Panc1 (cell line): Measurements from ENCODE around the gene KLHL3. TPM values are rescaled to one million over a fixed set of nuclear protein-coding genes. Genes with fewer than 3 reads are reported as not detected.

Experiments
- ATAC-seq: fragments of 200-7000 bp; cut with Tn5 transposase; 2 replicates; pipeline ENCODE4 v1.9.1; 2020; ENCODE audit warnings: mild to moderate bottlenecking, moderate library complexity
- BruUV-seq: library from RNA; stranded (reverse); fragments of 400-500 nt; replicated peaks from 2 replicates; lab custom pipeline; 2021; lab: Mats Ljungman, UMichigan
- CTCF ChIA-PET: fragments of 300-600 bp; sonication (Branson Sonifier 250); formaldehyde crosslinking; loops from one replicate; lab custom pipeline; 2022; ENCODE audit warnings: antibody characterized with exemption; lab: Charles Lee
- POLR2A ChIA-PET: fragments of 300-600 bp; sonication (Branson Sonifier 250); formaldehyde crosslinking; loops from one replicate; lab custom pipeline; 2022; ENCODE audit warnings: antibody characterized with exemption; lab: Charles Lee
- DNase-seq: peaks from one replicate; pipeline ENCODE4 v3.0.0-alpha.2; 2010; ENCODE audit warnings: low read depth, low spot score
- H3K27ac ChIP-seq: 2 replicates; pipeline ENCODE4 v1.5.1; 2011; ENCODE audit warnings: mild to moderate bottlenecking, low read length, inconsistent platforms
- H3K27me3 ChIP-seq: fragments of 200-500 bp; sonication (Bioruptor generic); 2 replicates; pipeline ENCODE4 v1.6.0; 2014; ENCODE audit warnings: low read length, inconsistent platforms; ENCODE audit not compliant: control insufficient read depth, insufficient read depth
- H3K36me3 ChIP-seq: fragments of 200-500 bp; sonication (Bioruptor generic); 2 replicates; pipeline ENCODE4 v1.5.1; 2014; ENCODE audit warnings: inconsistent platforms, mild to moderate bottlenecking, low read length, moderate library complexity; ENCODE audit not compliant: control insufficient read depth, insufficient read depth
- H3K4me1 ChIP-seq: 2 replicates; pipeline ENCODE4 v1.5.1; 2011; ENCODE audit warnings: inconsistent platforms, mild to moderate bottlenecking, low read length, moderate library complexity; ENCODE audit not compliant: control insufficient read depth, insufficient read depth
- H3K4me3 ChIP-seq, 2 experiments: 2 replicates each; pipeline ENCODE4 v1.5.1; 2011 to 2012; ENCODE audit warnings: low read depth in 2 of 2, low read length in 2 of 2, mild to moderate bottlenecking in 2 of 2, inconsistent platforms in 1 of 2, moderate library complexity in 1 of 2
- H3K9me3 ChIP-seq: fragments of 200-500 bp; sonication (Bioruptor generic); 2 replicates; pipeline ENCODE4 v1.5.1; 2014; ENCODE audit warnings: low read depth, mild to moderate bottlenecking, inconsistent platforms, low read length, moderate library complexity; ENCODE audit not compliant: control insufficient read depth, insufficient read depth
- CTCF ChIP-seq: fragments of 450-650 bp; IDR thresholded peaks from 2 replicates; pipeline ENCODE4 v1.5.1; 2017; ENCODE audit warnings: mild to moderate bottlenecking
- POLR2AphosphoS5 ChIP-seq: IDR thresholded peaks from 2 replicates; pipeline ENCODE4 v1.6.1; 2012; ENCODE audit warnings: mild to moderate bottlenecking, low read depth, low read length, moderate library complexity
- REST ChIP-seq, 2 experiments: IDR thresholded peaks; 2 replicates each; pipeline ENCODE4 v1.6.1; 2011 to 2012; ENCODE audit warnings: low read depth in 2 of 2, control low read depth in 1 of 2, low read length in 1 of 2, mild to moderate bottlenecking in 1 of 2, moderate library complexity in 1 of 2; ENCODE audit not compliant: insufficient read depth in 1 of 2
- SIN3A ChIP-seq: IDR thresholded peaks from 2 replicates; pipeline ENCODE4 v1.6.1; 2012; ENCODE audit warnings: low read depth, mild to moderate bottlenecking, low read length, moderate library complexity, borderline replicate concordance; ENCODE audit not compliant: insufficient read depth
- TCF7L2 ChIP-seq: IDR thresholded peaks from 2 replicates; pipeline ENCODE4 v1.6.1; 2011; ENCODE audit warnings: mild to moderate bottlenecking, low read depth, low read length, inconsistent platforms
- in situ Hi-C: cut with HindIII; loops from 2 replicates; pipeline ENCODE4 v1.10.0; 2016; ENCODE audit warnings: low sequenced_read_pairs, low pct_unique_long_range_greater_than_20kb
- intact Hi-C: fragments of 100-400 bp; cut with micrococcal nuclease; formaldehyde crosslinking; loops from one replicate; pipeline ENCODE4 v1.10.0; 2022; ENCODE audit not compliant: unreplicated experiment
- total RNA-seq: library from RNA; stranded (reverse); gene quantifications from one replicate; pipeline ENCODE4 v1.2.1, GENCODE V29; 2021; ENCODE audit not compliant: unreplicated experiment

KLHL3 gene
- total RNA-seq, 1 experiment from 2014 or later, result 1.9 TPM

GRCh38 chr5:137688210-137688840 is 47.6 kb downstream of the KLHL3 start:
- H3K9me3 ChIP-seq, result no peaks in the 10 kb centered on the region
- no peak overlapping the region for H3K4me3 ChIP-seq
- H3K36me3 ChIP-seq, result no peaks in the 10 kb centered on the region
- no peaks in the 10 kb centered on the region for H3K27me3 ChIP-seq
- DNase-seq, result no peak
- ChIA-PET CTCF (no interaction called here), POLR2A (no interaction called here)
- intact Hi-C loops (no loop called here), in situ Hi-C loops (no loop called here)
- no peak overlapping the region for H3K27ac ChIP-seq
- ATAC-seq, result no peak
- TF ChIP-seq TCF7L2, result no peak
- TF ChIP-seq POLR2AphosphoS5, result no peak
- no TSS peak for BruUV-seq
- no peaks in the 10 kb centered on the region for H3K4me1 ChIP-seq

GRCh38 chr5:137684761-137685160 is 51.1 kb downstream of the KLHL3 start:
- Histone ChIP-seq H3K27me3 (no peaks in the 10 kb centered on the region), H3K9me3 (no peaks in the 10 kb centered on the region), H3K4me1 (no peaks in the 10 kb centered on the region), H3K36me3 (no peaks in the 10 kb centered on the region), H3K4me3 (no peak overlapping the region), H3K27ac (no peak overlapping the region)
- TF ChIP-seq POLR2AphosphoS5 (no peak), REST (IDR thresholded peaks at IDR 0.05; ENCODE audit: insufficient read depth in 1 of 2, low read depth in 2 of 2, low read length in 1 of 2) (no peak), TCF7L2 (no peak), CTCF (no peak), SIN3A (no peak)
- CTCF ChIA-PET, result no interaction called here
- ATAC-seq (no peak), DNase-seq (no peak)
- no TSS peak for BruUV-seq
- in situ Hi-C loops (no loop called here), intact Hi-C loops (no loop called here)
- POLR2A ChIA-PET, result no interaction called here

GRCh38 chr5:137681191-137681590 is 54.7 kb downstream of the KLHL3 start:
- CTCF ChIA-PET, result no interaction called here
- in situ Hi-C loops, result no loop called here
- no peak for ATAC-seq

More at GRCh38 chr5:137681191-137681590, 54.7 kb downstream of the KLHL3 start:
- TF ChIP-seq POLR2AphosphoS5, result no peak
- TF ChIP-seq SIN3A, result no peak
- TF ChIP-seq TCF7L2, result no peak
- no peak for TF ChIP-seq REST (IDR thresholded peaks at IDR 0.05; ENCODE audit: insufficient read depth in 1 of 2, low read depth in 2 of 2, low read length in 1 of 2)
- no peak overlapping the region for H3K27ac ChIP-seq
- POLR2A ChIA-PET, result no interaction called here
- intact Hi-C loops, result no loop called here
- no peaks in the 10 kb centered on the region for H3K9me3 ChIP-seq
- no peak for DNase-seq
- H3K4me3 ChIP-seq, result no peak overlapping the region
- H3K27me3 ChIP-seq, result no peaks in the 10 kb centered on the region
- no TSS peak for BruUV-seq
- no peaks in the 10 kb centered on the region for H3K36me3 ChIP-seq
- no peaks in the 10 kb centered on the region for H3K4me1 ChIP-seq
